Hematopoietic multipotent progenitor cell treated with erythropoietin and hydrocortisone succinate and interleukin-3 and kit ligand, for 8 days (in vitro differentiated cells): ENCODE measurements around the gene HDGFL3.

Experiments
- DNase-seq: peaks from one replicate; pipeline ENCODE4 v3.0.0-alpha.2; 2015

HDGFL3 gene

DNA sequence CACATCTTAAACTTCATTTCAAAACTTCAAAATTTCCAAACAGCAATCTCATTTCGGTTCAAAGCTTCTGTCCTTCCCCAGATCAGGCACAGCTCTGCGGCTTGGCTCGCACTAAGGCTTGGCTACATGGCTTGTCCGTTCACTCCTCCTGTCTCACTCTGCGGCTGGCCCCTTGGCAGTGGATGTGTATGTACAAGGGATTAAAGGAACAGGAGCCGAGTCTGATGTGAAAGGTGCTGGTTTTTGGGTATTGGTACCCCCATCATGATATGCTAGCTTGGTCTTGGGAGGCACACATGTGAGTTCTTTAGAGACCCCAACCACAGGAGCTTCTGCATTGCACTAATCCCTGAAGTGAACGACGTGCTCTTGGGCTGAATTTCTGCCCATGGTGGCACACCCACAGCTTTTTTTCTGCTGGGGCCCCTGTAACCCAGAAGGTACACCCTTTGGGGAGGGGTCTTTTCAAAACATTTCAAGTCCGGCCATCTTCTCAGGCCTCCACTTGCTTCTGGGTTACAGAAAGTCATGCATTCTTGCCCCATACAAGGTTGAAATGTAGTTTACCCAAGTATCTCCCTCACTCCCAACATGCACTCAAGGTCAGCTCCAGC is 87.5 kb downstream of the HDGFL3 start:
- DNase-seq: no peak

GRCh38 chr15:83118968-83119367 is 88.7 kb downstream of the HDGFL3 start:
- DNase-seq: no peak

DNA sequence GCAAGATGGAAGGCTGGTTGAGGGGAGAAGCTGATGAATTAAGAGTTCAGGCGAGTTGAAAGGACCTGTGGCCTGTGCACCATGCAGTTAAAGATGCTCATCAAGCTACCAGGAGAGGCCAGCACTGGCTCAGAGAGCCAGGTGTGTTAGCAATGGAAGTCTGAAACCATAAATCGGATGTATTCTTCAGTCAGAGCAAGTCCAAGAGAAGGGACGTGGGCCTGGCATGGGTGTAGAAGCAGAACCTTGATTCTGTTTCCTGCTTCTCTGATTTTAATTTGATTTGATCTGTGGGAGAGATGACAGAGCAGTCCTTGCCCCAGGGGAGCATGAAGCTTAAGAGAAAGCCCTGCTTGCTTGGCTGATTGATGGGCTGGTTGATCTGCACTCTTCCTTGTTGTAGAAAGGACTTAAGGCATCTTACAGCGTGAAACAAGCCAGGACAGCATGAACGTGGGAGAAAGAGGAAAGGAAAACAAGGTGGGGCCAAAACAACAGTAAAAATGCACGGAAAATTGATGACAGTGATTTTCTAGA is 89.3 kb downstream of the HDGFL3 start:
- no peak for DNase-seq

- no peak for DNase-seq
Measured at GRCh38 chr15:83115831-83116565, 91.6 kb downstream of the HDGFL3 start.

- DNase-seq: no peak
Measured at GRCh38 chr15:83115410-83115809, 92.2 kb downstream of the HDGFL3 start.

- no peak for DNase-seq
Measured at GRCh38 chr15:83114856-83115255, 92.8 kb downstream of the HDGFL3 start.

DNA sequence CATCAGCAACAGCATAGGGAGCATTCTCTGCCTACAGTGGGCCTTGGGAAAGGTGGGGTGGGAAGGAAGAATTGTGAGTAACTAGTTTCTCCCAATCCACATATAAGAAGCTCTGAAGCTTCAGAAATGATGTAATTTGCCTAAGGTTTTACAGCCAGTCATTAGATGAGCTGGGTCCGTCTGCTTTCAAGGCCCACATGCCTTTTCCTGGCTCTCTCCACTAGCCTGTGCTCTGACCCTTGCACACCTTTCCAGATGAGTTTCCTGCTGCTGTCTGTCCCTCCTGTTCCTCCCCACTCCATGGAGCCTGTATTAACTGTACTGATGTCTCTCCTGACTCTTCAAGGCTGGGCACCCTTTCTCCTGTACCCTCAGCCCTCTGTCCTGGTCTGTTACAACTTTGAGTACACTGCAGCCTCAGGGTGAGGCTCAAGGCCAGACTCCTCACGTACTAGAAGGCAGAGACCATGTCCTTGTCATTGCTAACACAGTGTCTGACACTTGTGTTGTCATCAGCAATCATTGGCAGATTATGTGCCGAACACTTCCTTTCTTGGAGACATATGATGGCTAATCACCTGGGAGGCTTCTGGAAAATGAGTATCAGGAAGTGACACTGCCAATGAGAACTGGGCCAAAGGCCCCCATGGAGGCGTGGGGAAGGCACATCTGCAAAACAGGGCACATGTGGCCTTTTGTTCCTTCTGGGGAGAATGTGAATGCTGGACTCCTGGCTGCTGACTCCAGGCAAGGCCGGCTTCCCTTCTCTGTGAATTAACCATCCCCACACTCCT is 93.5 kb downstream of the HDGFL3 start:
- DNase-seq: no peak

GRCh38 chr15:83112956-83113299 is 94.7 kb downstream of the HDGFL3 start:
- DNase-seq: no peak

- no peak for DNase-seq
Measured at GRCh38 chr15:83112233-83112955, 95.2 kb downstream of the HDGFL3 start.

DNA sequence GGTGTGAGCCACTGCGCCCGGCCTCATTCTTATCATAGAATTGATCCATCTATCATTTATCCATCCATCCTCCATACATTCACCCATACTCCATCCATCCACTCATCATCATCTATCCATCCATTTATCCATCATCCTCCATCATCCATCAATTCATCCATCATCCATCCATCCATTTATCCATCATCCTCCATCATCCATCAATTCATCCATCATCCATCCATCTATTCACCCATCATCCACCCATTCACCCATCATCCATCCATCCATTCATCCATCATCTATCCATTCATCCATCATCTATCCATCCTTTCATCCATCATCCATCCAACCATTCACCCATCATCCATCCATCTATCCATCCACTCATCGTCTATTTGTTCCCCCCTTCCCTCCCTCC is 96.5 kb downstream of the HDGFL3 start:
- DNase-seq: no peak

DNA sequence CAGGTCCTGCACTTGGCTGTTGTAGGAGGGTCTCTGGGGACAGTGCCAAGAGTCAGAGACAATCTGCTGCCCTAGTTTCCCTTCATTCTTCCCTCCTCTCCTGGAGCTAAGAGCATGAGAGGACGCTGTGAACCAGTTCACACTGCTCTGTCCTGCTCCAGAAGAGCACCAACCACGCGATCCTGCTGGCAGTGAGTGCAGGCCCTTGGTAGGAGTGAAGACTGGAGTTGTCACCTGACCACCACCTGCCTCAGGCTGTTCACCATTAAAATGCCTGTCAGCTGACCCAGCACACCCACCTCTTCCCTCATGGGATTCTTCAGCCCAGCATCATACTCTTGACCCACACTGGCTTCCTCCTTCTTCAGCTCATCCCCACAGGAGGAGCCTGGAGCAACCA is 97.2 kb downstream of the HDGFL3 start:
- no peak for DNase-seq

DNA sequence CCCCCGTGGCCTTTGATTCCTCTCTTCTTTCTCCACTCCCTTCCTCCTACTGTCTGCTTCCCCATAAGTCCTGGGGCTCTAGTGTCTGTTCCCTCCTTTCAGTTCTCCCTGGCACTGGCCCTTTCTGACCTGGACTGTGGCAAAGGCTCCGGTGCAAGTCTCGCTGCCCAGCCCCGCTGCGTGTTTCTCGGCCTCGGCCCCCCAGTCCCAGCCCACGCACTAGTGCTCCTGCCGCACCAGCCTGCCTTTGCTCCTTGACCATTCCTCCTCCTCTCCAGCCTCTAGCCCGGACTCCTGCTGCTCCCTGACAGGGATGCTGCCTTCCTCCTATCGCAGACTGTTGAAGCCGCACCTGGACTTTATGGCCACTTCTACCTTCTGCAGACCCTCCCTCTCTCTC is 98.1 kb downstream of the HDGFL3 start:
- DNase-seq: no peak

DNA sequence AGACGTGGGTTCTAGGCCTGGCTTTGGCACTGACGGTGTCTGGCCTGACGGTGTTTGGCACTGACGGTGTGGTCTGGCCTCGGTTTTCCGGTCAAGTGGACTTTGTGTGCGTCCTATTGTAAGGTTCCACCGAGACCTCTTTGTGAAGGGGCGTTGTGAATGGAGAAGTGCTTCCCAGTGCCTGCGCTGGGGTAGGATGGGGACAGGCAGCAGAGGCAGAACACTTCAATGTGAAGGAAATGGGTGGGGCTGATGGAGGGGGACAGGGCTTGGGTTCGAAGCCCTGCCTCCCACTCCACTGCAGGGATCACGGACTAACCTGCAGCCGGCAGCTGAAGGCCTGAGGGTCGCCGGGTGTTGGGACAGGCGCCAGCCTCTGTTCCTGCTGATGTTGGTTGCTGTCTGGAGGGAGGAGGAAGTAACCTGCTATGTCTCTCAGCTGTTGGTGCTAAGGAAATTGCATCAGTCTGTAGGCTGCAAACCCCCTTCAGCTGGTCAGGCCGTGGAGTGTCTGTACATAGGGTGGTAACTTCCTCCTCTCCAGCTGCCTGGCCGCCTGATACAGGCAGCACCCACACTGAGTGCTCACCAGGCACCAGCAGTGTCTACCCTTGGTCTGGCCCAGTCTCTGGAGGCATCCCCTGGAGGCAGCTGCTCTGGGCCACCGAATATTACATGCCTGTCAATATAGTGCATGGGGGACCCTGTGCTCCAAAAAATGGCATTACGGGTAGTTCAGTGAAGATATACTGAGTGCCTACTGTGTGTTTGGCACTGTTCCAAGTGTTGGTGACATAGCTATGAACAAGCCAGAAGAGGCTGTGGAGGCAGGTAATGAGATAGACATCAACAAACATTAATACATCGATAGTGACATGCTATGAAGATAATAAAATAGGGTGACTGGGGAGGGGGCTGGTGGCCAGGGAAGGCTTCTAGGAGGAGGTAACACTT is 99.1 kb downstream of the HDGFL3 start:
- DNase-seq: peak; percentile 72

DNA sequence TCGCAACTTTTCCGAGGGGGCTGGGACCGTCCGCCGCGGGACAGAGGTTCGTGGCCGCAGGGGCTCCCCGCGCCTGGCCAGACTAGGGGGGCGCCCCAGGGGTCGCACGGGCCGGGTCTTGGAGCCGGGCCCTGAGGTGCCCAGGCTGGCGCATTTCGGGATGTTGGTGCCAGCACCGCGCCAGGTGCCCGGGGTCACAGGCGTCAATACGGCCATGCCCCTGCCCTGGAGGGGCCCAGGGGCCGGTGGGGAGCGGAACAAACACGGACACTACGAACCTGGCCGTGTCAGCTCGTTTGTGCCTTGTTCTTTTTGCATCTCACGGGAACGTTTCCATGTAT is 99.8 kb downstream of the HDGFL3 start:
- DNase-seq: no peak

DNA sequence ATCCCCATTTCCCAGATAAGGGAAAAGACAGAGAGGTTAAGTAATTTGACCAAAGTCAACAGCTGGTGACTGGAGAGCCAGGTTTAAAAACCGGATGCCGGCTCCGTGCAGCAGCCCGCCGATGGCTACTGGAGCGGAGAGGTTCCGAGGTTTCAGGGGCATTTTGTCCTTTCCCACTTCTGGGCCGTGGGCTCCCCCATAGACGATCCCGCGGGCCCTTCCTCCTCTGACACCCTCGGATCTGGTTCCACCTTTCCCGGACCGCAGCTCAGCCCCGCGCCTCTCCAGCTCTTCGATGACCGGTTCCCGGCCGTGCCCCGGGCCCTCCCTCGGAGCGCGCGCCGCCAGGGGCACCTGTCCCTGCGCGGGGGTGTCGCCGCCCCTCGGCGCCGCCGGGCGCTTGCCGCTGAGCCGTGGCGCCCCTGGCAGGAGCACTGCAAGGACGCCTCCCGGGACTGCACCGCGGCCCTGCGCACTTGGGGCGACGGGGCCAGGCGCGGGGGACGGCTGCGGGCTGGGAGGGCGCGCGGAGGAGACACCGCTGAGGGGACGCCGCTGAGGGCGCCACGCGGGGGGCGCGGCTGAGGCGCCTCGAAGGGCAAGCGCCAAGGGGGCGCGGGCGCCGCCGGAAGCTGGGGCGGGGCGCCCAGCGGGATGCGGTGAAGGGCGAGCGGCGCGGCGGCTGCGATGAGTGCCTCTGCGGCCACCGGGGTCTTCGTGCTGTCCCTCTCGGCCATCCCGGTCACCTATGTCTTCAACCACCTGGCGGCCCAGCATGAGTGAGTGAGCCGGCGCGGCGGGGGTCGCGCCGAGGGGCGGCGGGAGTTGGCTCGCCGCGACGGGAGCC is 100.4 kb downstream of the HDGFL3 start, which contains the start of gene TM6SF1:
Gene TM6SF1 (plus strand): TSS at position 652 of the 847 bp plus-strand sequence. CDS start 36 bp downstream, at position 688.
- no peak for DNase-seq

DNA sequence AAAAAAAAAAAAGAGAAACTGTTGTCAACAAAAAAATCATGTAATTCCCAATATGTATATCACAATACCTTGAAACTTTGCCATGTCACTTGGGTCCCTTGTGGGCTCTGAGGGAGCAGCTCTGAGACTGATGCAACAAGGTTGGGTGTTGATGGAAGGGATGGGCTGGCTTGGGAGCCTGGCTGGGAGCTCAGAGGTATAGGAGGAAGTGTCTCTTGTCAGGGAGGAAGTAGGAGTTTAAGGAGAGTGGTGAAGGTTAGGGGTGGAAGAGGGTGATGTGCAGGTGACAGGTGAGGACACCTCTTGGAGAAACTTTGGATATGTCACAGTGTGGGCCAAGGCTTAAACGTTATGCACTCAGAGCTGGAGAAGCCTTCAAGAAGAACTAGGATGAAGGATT is 102.2 kb downstream of the HDGFL3 start:
- no peak for DNase-seq

GRCh38 chr15:83104141-83104540 is 103.5 kb downstream of the HDGFL3 start:
- no peak for DNase-seq

DNA sequence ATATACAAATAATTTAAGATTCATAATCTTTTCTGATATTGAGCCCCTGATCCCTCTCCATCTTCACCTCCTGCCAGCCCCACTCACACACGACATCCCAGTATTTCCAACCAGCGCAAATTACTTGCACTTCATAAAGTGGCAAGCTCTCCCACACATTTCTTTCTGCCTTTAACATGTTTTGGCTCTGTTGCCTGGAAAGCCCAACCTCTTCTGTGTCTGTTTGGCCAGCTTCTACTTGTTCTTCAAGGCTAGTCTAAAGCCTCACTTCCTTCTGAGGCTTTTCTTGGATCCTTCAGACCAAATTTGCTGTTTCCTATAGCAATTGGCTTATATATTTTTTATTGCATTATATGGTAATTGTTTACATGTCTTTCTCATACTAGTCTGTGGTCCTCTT is 105.3 kb downstream of the HDGFL3 start:
- DNase-seq: no peak

DNA sequence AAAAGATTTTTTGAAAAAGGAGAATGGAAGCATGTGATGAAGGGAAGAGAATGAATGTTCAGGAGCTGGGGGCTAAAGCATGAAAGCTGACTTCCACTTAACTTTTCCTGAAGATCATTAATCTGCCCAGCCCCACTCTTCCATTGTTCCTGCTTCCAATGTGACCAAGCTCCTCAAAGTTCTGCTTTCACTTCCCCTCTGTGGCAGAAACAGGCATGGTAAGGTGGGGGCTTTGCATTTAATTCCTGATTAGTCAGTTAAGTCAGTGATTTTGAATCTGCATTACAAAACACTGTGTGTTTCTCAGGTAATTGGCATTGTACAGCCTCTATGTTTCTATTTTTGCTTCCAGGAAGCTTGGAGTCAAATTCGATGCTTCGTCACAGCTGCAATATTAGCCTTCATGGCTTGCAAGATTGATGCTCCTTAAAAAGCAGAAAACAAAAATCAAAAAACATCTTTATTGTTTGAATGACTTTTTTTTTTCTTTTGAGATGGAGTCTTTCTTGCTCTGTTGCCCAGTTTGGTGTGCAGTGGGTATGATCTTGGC is 107.5 kb downstream of the HDGFL3 start:
- DNase-seq: no peak

GRCh38 chr15:83099290-83099689 is 108.3 kb downstream of the HDGFL3 start:
- peak; percentile 52 for DNase-seq

DNA sequence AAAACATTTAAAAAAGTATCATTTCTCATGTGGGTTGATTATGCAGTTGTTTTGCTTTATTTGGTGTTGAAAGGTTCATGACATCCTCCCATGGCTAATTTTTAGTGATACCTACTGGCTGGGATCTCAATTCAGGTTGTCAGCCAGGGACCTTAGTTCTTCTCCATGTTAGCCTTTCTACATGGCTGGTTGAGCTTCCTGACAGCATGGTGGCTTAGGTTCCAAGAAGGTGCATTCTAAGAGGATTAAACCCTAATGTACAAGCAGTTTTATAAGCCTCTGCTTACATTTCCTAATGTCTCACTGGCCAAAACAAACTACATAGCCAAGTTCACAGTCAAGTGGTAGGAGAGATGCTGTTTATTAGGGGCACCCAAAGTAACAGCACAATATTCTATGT is 109.5 kb downstream of the HDGFL3 start:
- no peak for DNase-seq
